Natural killer cell (primary cell): ENCODE results near the gene CD68. TPM values are rescaled to one million over a fixed set of nuclear protein-coding genes. Genes with fewer than 3 reads are reported as not detected.
"Not testable (repeated sequence)": the region's sequence is repeated elsewhere in the genome, so short reads cannot be mapped to it uniquely, and the experiment has no call there.

ENCODE experiments used
- ATAC-seq, 3 donors: fragments of 150-1000 bp in 2 of 3; fragments of 200-7000 bp in 1 of 3; cut with Tn5 transposase; 1 replicate in 1 of 3; 2 replicates in 2 of 3; pipeline ENCODE4 v1.10.0; 2021; ENCODE audit warnings: mild to moderate bottlenecking in 2 of 3, moderate library complexity in 2 of 3
- DNase-seq, 2 donors: peaks; one replicate each; pipeline versions ENCODE4 v3.0.0 to v3.0.0-alpha.2; 2013 to 2021; ENCODE audit warnings: mixed read lengths in 1 of 2
- H3K27ac ChIP-seq: one replicate; pipeline ENCODE4 v1.5.1; 2013; ENCODE audit warnings: mild to moderate bottlenecking, low read length
- H3K27me3 ChIP-seq: one replicate; pipeline ENCODE4 v1.6.1; 2013; ENCODE audit warnings: low read length; ENCODE audit not compliant: control insufficient read depth, insufficient read depth
- H3K36me3 ChIP-seq: one replicate; pipeline ENCODE4 v1.6.1; 2013; ENCODE audit warnings: low read length; ENCODE audit not compliant: control insufficient read depth, insufficient read depth
- H3K4me1 ChIP-seq: one replicate; pipeline ENCODE4 v1.6.1; 2013; ENCODE audit warnings: low read length; ENCODE audit not compliant: control insufficient read depth, insufficient read depth
- H3K4me3 ChIP-seq: one replicate; pipeline ENCODE4 v1.5.1; 2013; ENCODE audit warnings: low read length
- H3K9me3 ChIP-seq: one replicate; pipeline ENCODE4 v1.6.1; 2013; ENCODE audit warnings: low read length; ENCODE audit not compliant: control insufficient read depth, insufficient read depth
- H3K27ac Mint-ChIP-seq, 2 donors: one replicate each; pipeline ENCODE4 v1.8.0; 2022; ENCODE audit warnings: mild to moderate bottlenecking in 2 of 2, mixed read lengths in 2 of 2, moderate library complexity in 1 of 2
- H3K27me3 Mint-ChIP-seq, 2 donors: one replicate each; pipeline ENCODE4 v1.8.0; 2022; ENCODE audit warnings: low read depth in 2 of 2, mixed read lengths in 2 of 2
- H3K36me3 Mint-ChIP-seq: one replicate; pipeline ENCODE4 v1.8.0; 2022; ENCODE audit warnings: mixed read lengths
- H3K4me1 Mint-ChIP-seq, 2 donors: one replicate each; pipeline ENCODE4 v1.8.0; 2022; ENCODE audit warnings: mixed read lengths in 2 of 2
- H3K4me3 Mint-ChIP-seq: one replicate; pipeline ENCODE4 v1.8.0; 2022; ENCODE audit warnings: mild to moderate bottlenecking, moderate library complexity, mixed read lengths
- H3K9me3 Mint-ChIP-seq, 2 donors: one replicate each; pipeline ENCODE4 v1.8.0; 2022; ENCODE audit warnings: mixed read lengths in 2 of 2
- WGBS: methylation state at CpG from one replicate; pipeline ENCODE4 v1.1.7; 2013; ENCODE audit warnings: missing lambda C conversion rate; ENCODE audit not compliant: insufficient coverage; 5-methylcytosine and 5-hydroxymethylcytosine counted together
- intact Hi-C: fragments of 100-400 bp; cut with micrococcal nuclease; formaldehyde crosslinking; loops from one replicate; pipeline ENCODE4 v1.14.2; 2022
- total RNA-seq, 4 donors: library from RNA; stranded (reverse); fragments of 120-200 nt in 1 of 4; gene quantifications; one replicate each; pipeline versions ENCODE4 v1.2.3 to v1.2.4, GENCODE V29; 2013 to 2022
- TF ChIP-seq, protein P1 (sequence below): fragments of 200-600 bp; IDR thresholded peaks from one replicate; pipeline ENCODE4 v1.8.0; 2022; ENCODE audit warnings: antibody characterized with exemption

CD68 gene
- total RNA-seq, 3 donors from 2014 or later (not counting 1 experiment from before 2014, with no cell fraction given) = 1.4 to 24.7 (median 13.0) TPM

DNA sequence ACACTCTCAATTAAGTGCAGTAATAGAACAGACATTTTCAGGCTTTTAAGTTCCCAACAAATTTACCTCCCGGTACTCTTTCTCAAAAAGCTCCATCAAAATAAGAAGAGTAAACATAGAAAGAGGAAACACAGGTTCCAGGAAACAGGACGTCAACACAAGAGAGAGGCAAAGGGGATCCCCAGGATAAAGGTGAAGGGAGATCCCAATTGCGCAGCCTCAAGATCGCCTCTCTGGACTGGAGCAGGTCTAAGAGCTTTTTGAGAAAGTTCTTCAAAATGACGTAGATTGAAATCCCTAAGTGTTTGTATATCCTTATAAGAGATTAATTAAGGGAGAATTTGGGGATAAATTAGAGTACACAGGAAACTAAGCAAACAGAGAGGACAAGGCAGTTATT is 39.2 kb downstream of the CD68 start:
- H3K4me1 Mint-ChIP-seq = peaks cover 5 to 12% of the 10 kb centered on the region in 2 donors
- no peaks in the 10 kb centered on the region for H3K27me3 Mint-ChIP-seq
- TF ChIP-seq, protein P1, sequence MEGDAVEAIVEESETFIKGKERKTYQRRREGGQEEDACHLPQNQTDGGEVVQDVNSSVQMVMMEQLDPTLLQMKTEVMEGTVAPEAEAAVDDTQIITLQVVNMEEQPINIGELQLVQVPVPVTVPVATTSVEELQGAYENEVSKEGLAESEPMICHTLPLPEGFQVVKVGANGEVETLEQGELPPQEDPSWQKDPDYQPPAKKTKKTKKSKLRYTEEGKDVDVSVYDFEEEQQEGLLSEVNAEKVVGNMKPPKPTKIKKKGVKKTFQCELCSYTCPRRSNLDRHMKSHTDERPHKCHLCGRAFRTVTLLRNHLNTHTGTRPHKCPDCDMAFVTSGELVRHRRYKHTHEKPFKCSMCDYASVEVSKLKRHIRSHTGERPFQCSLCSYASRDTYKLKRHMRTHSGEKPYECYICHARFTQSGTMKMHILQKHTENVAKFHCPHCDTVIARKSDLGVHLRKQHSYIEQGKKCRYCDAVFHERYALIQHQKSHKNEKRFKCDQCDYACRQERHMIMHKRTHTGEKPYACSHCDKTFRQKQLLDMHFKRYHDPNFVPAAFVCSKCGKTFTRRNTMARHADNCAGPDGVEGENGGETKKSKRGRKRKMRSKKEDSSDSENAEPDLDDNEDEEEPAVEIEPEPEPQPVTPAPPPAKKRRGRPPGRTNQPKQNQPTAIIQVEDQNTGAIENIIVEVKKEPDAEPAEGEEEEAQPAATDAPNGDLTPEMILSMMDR = no peak
- H3K27ac ChIP-seq = no peak overlapping the region
- DNase-seq (no peak), ATAC-seq (no peak)
- H3K27me3 ChIP-seq = no peaks in the 10 kb centered on the region
- 84% methylated on average over 4 of the region's 5 CpGs for WGBS
- intact Hi-C loops = no loop called here
- no peaks in the 10 kb centered on the region for H3K36me3 ChIP-seq
- no peak overlapping the region for H3K27ac Mint-ChIP-seq
- H3K4me1 ChIP-seq = peaks cover 12% of the 10 kb centered on the region
- H3K36me3 Mint-ChIP-seq = no peaks in the 10 kb centered on the region
- no peaks in the 10 kb centered on the region for H3K9me3 ChIP-seq
- no peaks in the 10 kb centered on the region for H3K9me3 Mint-ChIP-seq
- no peak overlapping the region for H3K4me3 Mint-ChIP-seq
- no peak overlapping the region for H3K4me3 ChIP-seq

DNA sequence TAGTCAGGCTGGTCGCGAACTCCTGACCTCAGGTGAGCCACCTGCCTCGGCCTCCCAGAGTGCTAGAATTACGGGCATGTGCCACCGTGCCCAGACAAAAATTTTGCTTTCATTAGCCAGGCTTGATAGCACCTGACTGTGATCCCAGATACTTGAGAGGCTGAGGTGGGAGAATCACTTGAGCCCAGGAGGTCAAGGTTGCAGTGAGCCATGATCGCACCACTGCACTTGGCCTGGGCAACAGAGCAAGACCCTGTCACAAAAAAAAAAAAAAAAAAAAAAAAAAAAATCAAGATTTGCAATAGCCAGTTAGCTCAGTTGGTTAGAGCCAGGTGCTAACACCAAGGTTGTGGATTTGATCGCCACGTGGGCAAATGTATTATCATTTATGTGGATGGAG is 41.4 kb downstream of the CD68 start:
- H3K27me3 ChIP-seq = no peaks in the 10 kb centered on the region
- no peak overlapping the region for H3K27ac ChIP-seq
- no peaks in the 10 kb centered on the region for H3K9me3 ChIP-seq
- Mint-ChIP-seq H3K9me3 (no peaks in the 10 kb centered on the region), H3K27ac (no peak overlapping the region), H3K36me3 (no peaks in the 10 kb centered on the region), H3K27me3 (no peaks in the 10 kb centered on the region), H3K4me1 (no peaks in the 10 kb centered on the region), H3K4me3 (no peak overlapping the region)
- no peak overlapping the region for H3K4me3 ChIP-seq
- no peak for ATAC-seq
- intact Hi-C loops = no loop called here
- no peak for DNase-seq
- H3K4me1 ChIP-seq = no peaks in the 10 kb centered on the region
- no peaks in the 10 kb centered on the region for H3K36me3 ChIP-seq
- 94% methylated on average over 8 of the region's 8 CpGs for WGBS
- TF ChIP-seq, protein P1 = no peak

DNA sequence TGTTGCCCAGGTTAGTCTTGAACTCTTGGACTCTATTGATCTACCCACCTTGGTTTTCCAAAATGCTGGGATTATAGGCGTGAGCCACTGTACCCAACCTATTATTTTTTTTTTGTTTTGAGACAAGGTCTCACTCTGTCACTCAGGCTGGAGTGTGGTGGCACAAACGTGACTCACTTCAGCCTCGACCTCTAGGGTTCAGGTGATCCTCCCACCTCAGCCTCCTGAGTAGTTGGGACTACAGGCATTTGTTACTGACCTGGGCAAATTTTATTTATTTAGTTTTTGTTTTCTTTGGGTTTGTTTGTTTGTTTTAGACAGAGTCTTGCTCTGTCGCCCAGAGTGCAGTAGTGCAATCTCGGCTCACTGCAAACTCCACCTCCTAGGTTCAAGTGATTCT is 44.2 kb downstream of the CD68 start:
- ATAC-seq (no peak), DNase-seq (no peak)
- H3K9me3 Mint-ChIP-seq = no peaks in the 10 kb centered on the region
- 85% methylated on average over 5 of the region's 5 CpGs for WGBS
- H3K36me3 Mint-ChIP-seq = no peaks in the 10 kb centered on the region
- no peak overlapping the region for H3K4me3 Mint-ChIP-seq
- no peaks in the 10 kb centered on the region for H3K27me3 ChIP-seq
- H3K27ac Mint-ChIP-seq = no peak overlapping the region
- TF ChIP-seq, protein P1 = no peak
- no peak overlapping the region for H3K4me3 ChIP-seq
- intact Hi-C loops = no loop called here
- H3K4me1 ChIP-seq = peaks cover 17% of the 10 kb centered on the region
- H3K27me3 Mint-ChIP-seq = no peaks in the 10 kb centered on the region
- H3K9me3 ChIP-seq = no peaks in the 10 kb centered on the region
- H3K36me3 ChIP-seq = peaks cover 2% of the 10 kb centered on the region
- peaks cover 12 to 14% of the 10 kb centered on the region in 2 donors for H3K4me1 Mint-ChIP-seq
- H3K27ac ChIP-seq = no peak overlapping the region

DNA sequence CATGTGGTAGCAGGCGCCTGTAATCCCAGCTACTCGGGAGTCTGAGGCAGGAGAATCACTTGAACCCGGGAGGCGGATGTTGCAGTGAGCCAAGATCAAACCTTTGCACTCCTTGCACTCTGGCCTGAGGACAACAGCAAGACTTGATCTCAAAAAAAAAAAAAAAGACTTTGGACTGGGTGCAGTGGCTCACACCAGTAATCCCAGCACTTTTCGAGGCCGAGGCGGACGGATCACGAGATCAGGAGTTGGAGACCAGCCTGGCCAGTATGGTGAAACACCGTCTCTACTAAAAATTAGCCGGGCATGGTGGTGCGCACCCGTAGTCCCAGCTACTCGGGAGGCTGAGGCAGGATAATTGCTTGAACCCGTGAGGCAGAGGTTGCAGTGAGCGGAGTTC is 46.3 kb downstream of the CD68 start:
- H3K9me3 ChIP-seq, H3K27me3 Mint-ChIP-seq, intact Hi-C loops, H3K27ac ChIP-seq, ATAC-seq, H3K9me3 Mint-ChIP-seq, DNase-seq, H3K27me3 ChIP-seq, H3K4me3 Mint-ChIP-seq, H3K4me3 ChIP-seq, H3K27ac Mint-ChIP-seq, H3K36me3 Mint-ChIP-seq, H3K36me3 ChIP-seq: not testable (repeated sequence)
- peaks cover 17% of the 10 kb centered on the region for H3K4me1 ChIP-seq
- H3K4me1 Mint-ChIP-seq = peaks cover 12 to 14% of the 10 kb centered on the region in 2 donors
- WGBS = 98% methylated on average over 16 of the region's 16 CpGs
